AG10803 (cell line): ENCODE data around the gene PANK2.
"Not testable (repeated sequence)": the region's sequence is repeated elsewhere in the genome, so short reads cannot be mapped to it uniquely, and the experiment has no call there.

Source experiments
- DNase-seq: peaks from one replicate; pipeline ENCODE4 v3.0.0; 2010; ENCODE audit warnings: low read depth
- H3K4me3 ChIP-seq: 2 replicates; pipeline ENCODE4 v1.5.1; 2011; ENCODE audit warnings: mild to moderate bottlenecking, low read length, control low read depth
- TF ChIP-seq, protein P1 (sequence below): conservative IDR thresholded peaks from 2 replicates; pipeline ENCODE4 v1.5.1; 2011; ENCODE audit warnings: mild to moderate bottlenecking, low read length, control low read depth, inconsistent platforms

The PANK2 gene

DNA sequence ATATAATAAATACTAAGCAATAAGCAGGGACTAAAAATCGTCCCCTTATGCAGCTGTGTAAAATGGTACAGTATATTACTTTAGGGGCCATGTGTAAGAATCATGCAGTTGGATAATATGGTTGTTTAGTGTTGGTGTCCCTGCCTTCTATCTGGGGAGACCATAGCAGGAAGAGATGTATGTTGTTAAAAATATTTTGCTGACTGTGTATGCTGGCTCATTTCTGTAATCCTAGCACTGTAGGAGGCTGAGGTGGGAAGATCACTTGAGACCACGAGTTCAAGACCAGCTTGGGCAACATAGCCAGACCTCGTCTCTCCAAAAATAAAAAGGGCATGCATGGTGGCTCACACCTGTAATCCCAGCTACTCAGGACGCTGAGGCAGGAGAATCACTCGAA lies 5.6 kb downstream of the PANK2 start:
- TF ChIP-seq, protein P1, sequence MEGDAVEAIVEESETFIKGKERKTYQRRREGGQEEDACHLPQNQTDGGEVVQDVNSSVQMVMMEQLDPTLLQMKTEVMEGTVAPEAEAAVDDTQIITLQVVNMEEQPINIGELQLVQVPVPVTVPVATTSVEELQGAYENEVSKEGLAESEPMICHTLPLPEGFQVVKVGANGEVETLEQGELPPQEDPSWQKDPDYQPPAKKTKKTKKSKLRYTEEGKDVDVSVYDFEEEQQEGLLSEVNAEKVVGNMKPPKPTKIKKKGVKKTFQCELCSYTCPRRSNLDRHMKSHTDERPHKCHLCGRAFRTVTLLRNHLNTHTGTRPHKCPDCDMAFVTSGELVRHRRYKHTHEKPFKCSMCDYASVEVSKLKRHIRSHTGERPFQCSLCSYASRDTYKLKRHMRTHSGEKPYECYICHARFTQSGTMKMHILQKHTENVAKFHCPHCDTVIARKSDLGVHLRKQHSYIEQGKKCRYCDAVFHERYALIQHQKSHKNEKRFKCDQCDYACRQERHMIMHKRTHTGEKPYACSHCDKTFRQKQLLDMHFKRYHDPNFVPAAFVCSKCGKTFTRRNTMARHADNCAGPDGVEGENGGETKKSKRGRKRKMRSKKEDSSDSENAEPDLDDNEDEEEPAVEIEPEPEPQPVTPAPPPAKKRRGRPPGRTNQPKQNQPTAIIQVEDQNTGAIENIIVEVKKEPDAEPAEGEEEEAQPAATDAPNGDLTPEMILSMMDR: no peak
- no peak for DNase-seq
- no peak overlapping the region for H3K4me3 ChIP-seq

DNA sequence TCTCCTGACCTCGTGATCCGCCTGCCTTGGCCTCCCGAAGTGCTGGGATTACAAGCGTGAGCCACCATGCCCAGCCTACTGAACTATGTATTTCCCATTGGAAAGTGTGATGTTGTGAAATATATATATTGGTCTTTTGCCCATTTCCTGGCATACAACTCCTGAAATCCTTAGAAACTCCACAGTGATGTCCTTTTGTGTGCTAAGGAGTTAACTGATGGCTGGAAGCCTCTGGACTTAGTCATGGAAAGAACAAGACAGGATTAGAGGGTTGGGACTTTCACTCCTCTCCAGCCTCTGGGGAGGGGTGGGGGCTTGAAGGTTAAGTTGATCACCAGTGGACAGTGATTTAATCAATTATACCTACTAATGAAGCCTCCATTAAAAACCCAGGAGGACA lies 7.1 kb downstream of the PANK2 start:
- TF ChIP-seq, protein P1: no peak
- peak; percentile 59 for DNase-seq
- no peak overlapping the region for H3K4me3 ChIP-seq

DNA sequence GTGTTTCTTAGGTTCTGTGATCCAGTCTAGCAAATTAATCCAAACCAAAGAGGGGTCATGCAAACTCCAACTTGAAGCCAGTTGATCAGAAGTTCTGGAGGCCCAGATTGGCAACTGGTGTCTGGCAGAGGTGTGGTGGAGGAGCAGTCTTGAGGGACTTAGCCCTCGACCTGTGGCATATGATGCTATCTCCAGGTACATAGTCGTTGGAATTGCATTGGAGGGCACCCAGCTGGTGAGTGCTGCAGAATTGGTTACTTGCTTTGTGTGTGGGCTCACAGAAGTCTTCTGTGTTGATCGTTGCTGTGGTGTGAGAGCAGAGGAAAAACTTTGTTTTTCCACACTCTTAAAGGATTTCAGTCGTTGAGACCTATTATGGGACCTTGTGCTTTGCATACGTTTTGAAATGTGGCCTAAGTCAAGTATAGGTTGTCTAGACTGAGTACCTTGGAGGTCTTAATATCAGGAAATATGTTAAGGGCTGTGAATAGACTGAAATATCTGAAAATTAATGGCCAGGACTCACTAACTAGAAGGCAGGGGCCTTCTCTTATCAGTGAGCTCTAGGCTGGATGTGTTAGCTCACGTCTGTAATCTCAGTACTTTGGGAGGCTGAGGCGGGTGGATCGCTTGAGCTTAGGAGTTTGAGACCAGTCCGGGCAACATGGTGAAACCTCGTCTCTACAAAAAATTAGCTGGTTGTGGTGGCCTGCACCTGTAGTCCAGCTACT lies 7.8 kb downstream of the PANK2 start:
- TF ChIP-seq, protein P1: no peak

DNA sequence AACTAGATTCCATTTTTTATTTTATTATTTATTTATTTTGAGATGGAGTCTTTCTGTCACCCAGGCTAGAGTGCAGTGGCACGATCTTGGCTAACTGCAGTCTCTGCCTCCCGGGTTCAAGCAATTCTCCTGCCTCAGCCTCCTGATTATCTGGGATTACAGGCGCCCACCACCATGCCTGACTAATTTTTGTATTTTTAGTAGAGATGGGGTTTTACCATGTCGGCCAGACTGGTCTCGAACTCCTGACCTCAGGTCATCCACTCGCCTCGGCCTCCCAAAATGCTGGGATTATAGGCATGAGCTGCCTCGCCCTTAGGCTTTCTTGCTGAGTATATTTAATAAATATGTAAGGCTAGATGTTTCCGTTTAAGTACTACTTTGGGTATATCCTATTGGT lies 9.0 kb downstream of the PANK2 start:
- DNase-seq, H3K4me3 ChIP-seq: not testable (repeated sequence)

More for the DNA sequence above, 7.8 kb downstream of the PANK2 start:
- no peak overlapping the region for H3K4me3 ChIP-seq
- DNase-seq: no peak

DNA sequence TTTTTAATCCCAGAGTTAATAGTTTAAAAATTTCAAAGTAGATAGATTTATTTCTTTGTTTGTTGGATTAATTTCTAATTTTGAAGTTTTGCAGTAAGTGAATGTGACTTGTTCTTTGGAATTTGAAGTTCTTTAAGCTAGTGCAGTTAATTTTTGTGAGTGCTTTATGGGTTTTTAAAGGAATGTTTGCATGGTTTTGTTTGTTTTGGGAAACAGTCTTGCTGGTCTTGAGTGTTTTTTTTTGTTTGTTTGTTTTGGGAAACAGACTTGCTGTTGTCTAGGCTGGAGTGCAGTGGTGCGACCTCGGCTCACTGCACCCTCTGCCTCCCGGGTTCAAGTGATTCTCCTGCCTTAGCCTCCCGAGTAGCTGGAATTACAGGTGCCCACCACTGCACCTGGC lies 9.5 kb downstream of the PANK2 start:
- TF ChIP-seq, protein P1: no peak
- DNase-seq: no peak
- H3K4me3 ChIP-seq: no peak overlapping the region

DNA sequence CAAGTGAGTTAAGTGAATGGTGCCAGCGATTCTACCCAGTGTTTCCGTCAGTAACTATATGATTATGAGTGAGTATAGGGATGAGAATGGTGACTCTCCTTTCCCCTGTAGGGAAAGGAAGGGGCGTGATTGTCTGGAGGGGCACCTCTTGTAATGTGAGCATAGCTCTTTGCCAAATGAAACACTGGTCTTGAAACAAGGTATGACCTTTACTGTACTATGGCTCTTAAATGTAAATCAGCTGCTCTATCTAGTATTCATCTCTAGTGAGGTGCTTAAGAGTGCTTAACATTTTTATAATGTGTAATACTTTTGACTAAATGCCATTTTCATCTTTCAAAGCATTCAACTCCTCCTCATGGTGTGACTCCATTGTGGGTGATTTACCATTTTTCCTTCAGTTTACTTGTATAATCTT lies 11.0 kb downstream of the PANK2 start:
- DNase-seq: no peak
- TF ChIP-seq, protein P1: no peak
- H3K4me3 ChIP-seq: no peak overlapping the region

DNA sequence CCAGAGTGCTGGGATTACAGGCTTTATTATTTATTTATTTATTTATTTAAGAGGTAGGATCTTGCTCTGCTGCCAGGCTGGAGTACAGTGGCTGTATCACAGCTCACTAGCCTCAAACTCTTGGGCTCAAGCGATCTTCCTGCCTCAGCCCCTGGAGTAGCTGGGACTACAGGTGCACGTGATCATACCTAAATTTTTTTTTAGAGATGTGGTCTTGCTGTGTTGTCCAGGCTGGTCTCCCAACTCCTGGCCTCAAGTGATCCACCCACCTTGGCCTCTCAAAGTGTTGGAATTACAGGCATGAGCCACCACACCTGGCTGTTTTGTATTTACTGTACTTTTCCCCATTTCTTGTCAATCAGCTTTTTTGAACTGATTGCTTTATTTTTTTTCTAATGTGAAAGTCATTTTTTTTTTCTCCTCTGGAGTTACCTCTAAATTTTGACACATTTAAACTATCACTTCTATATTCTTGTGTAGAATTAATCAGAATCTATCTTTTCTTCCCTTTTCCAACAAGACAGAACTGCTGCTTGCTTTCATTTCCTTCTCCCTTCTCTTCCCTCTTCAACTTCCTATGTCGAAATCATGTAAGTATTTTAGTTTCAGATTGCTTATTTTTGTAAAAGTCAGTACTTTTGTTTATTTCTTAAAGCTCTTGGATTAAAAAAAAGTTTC lies 12.0 kb downstream of the PANK2 start:
- DNase-seq: no peak
- TF ChIP-seq, protein P1: no peak
- peak overlapping the region; percentile 35 for H3K4me3 ChIP-seq
